ENCODE measurements around the gene CHGA.

CHGA gene

DNA sequence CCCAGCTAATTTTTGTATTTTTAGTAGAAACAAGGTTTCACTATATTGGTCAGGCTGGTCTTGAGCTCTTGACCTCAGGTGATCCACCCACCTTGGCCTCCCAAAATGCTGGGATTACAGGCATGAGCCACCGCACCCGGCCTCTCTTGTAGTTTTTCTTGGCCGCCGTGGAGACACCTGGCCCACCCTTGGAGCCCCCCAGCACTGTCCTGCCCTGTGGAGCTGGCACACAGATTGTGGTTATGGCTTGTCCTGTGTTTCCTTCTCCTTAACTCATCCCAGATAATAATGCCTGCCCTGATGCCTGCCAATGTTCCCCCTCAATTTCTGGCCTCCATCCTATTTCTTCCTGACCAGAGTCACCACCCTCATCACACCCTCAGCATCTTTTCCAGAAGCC lies 57.9 kb downstream of the CHGA start:
- DNase-seq (ENCODE audit: low read depth in 2 of 2): no peak

DNA sequence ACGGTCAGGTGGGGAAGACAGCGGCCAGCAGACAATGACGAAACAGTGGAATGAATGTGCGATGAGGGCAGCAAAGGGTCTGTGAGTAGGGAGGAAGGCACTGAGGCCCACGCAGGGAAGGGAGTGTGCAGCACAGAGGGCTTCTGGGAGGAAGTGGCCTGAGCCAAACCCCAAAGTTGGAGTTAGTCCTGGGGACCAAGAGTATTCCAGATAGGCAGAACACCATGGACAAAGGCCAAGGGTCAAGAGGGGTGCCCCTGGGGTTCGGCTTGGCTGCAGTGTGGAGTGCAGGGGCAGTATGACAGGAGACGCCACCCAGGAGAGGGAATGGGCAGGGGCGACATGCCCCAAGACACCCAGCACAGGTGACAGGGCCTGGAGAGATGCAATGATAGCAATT lies 58.8 kb downstream of the CHGA start:
- DNase-seq (ENCODE audit: low read depth in 2 of 2): no peak

DNA sequence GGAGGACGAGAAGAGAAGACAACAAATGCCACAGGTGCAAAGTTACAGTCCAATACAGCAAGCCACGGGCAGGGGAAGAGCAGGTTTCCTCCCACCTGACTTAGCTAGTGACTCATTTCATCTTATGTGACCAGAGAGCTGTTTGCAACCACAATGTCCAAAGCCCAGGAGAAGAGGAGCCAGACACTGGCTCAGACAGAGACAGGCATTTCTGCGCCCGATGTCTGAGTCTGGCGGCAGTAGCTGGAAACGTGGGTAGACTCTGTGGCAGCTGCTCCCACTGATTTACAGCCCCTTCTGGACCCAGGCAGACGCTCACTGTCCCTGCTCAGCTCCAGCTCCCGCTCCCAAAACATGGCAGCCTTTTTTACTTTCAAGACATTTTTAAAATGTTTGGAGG lies 60.0 kb downstream of the CHGA start:
- no peak for DNase-seq (ENCODE audit: low read depth in 2 of 2)

DNA sequence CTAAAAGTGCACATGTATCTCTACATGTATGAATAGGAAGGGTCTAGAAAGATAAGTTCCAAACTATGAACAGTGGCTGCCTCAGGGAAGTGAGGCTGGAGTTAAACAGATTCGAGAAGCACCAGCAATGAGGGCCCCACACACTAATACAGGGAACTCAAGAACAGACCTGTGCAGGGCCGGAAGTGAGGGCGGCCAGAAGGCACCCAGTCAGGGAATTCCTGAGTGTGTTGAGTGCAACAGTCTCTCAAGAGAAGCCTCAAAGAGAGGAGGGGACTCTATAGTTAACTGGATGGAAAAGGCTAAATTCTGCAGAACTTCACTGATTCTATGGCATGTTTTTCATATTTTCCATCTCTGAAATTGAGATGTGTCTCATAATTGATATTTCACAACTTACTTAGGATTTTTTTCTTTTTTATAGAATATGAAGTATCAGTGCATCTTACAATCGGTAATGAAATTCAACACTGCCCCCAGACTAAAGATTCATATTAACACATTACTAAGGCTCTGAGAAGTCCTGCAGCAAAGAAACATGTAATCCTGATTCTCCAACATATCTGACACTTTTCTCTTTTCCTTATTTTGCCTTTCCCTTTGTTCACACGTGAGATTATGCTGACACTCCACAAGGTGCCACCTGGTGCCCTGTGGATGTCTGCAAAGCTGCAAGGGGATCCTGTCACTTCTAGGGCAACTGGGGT lies 61.3 kb downstream of the CHGA start:
- DNase-seq (ENCODE audit: low read depth in 2 of 2): no peak
